Colonic mucosa (tissue), 4 donors: ENCODE data around the gene PAX4. TPM values are rescaled to one million over a fixed set of nuclear protein-coding genes. Genes with fewer than 3 reads are reported as not detected.

Experiments used
- DNase-seq: peaks from one replicate; pipeline ENCODE4 v3.0.0-alpha.2; 2020
- H3K27ac ChIP-seq: fragments of 200-600 bp; one replicate; pipeline ENCODE4 v1.8.0; 2021
- H3K27me3 ChIP-seq: fragments of 200-600 bp; one replicate; pipeline ENCODE4 v1.8.0; 2021
- H3K36me3 ChIP-seq: fragments of 200-600 bp; one replicate; pipeline ENCODE4 v1.8.0; 2021
- H3K4me1 ChIP-seq: fragments of 200-600 bp; one replicate; pipeline ENCODE4 v1.8.0; 2021; ENCODE audit warnings: mild to moderate bottlenecking
- H3K4me3 ChIP-seq: fragments of 200-600 bp; one replicate; pipeline ENCODE4 v1.8.0; 2021
- H3K9ac ChIP-seq, 2 donors: one replicate each; pipeline ENCODE4 v1.7.0; 2013; ENCODE audit warnings: control low read depth in 2 of 2, low read depth in 2 of 2, low read length in 2 of 2
- H3K9me3 ChIP-seq: fragments of 200-600 bp; one replicate; pipeline ENCODE4 v1.8.0; 2021
- CTCF ChIP-seq: fragments of 200-600 bp; IDR thresholded peaks from one replicate; pipeline ENCODE4 v1.8.0; 2022; ENCODE audit warnings: antibody characterized with exemption, mild to moderate bottlenecking
- intact Hi-C: fragments of 100-400 bp; cut with DNase I; formaldehyde crosslinking; loops from one replicate; pipeline ENCODE4 v1.14.1; 2022
- total RNA-seq, 2 donors: library from RNA; stranded (reverse); fragmentation: NEBNext Ultra II Directional in 1 of 2; extraction: Animal tissue kit (Norgen Biotek cat#: 25700) in 1 of 2; gene quantifications; one replicate each; pipeline ENCODE4 v1.2.1, GENCODE V29; 2021
- donor health status: healthy.
- donor health status: DM: no; HTN: no; CAD: no.
- donor health status: DM: no; HTN: no; CAD: no.

PAX4 gene
- total RNA-seq, 2 donors from 2014 or later = 0.67 to 0.88 TPM

GRCh38 chr7:127651556-127652332 lies 33.8 kb upstream of the PAX4 start, which contains the start of gene SND1:
TSS of gene SND1 (plus strand) at chr7:127652194. CDS start at chr7:127652374, 180 bp downstream.
- H3K9ac ChIP-seq = peak within 1 kb of the TSS; percentile 92 to 98
- DNase-seq = peak; percentile 99
- H3K9me3 ChIP-seq = no peaks in the 10 kb centered on the region
- no peaks in the 10 kb centered on the region for H3K36me3 ChIP-seq
- H3K27ac ChIP-seq = peak within 1 kb of the TSS; percentile 78
- no peaks in the 10 kb centered on the region for H3K4me1 ChIP-seq
- intact Hi-C loops = loop anchor here (5.0 kb wide), 1 partner anchor 59 kb away; the partner anchor contains the start of gene FSCN3
- TF ChIP-seq CTCF = no peak
- H3K4me3 ChIP-seq = peak within 1 kb of the TSS; percentile 95
- no peaks in the 10 kb centered on the region for H3K27me3 ChIP-seq

- Histone ChIP-seq H3K36me3 (no peaks in the 10 kb centered on the region), H3K9me3 (no peaks in the 10 kb centered on the region), H3K27ac (peak overlapping the region; percentile 78), H3K27me3 (no peaks in the 10 kb centered on the region), H3K9ac (peak overlapping the region; percentile 61 to 87), H3K4me1 (no peaks in the 10 kb centered on the region), H3K4me3 (peak overlapping the region; percentile 44)
- TF ChIP-seq CTCF = no peak
- DNase-seq = no peak
- intact Hi-C loops = loop anchor here (5.0 kb wide), 1 partner anchor 59 kb away; the partner anchor contains the start of gene FSCN3
Observed at GRCh38 chr7:127650847-127651555, 33.1 kb upstream of the PAX4 start.

- no peak for TF ChIP-seq CTCF
- no peak for DNase-seq
- H3K4me3 ChIP-seq = no peak overlapping the region
- H3K4me1 ChIP-seq = no peaks in the 10 kb centered on the region
- no peak overlapping the region for H3K9ac ChIP-seq
- no peaks in the 10 kb centered on the region for H3K36me3 ChIP-seq
- H3K27me3 ChIP-seq = no peaks in the 10 kb centered on the region
- H3K27ac ChIP-seq = no peak overlapping the region
- H3K9me3 ChIP-seq = no peaks in the 10 kb centered on the region
- intact Hi-C loops = no loop called here
Observed at GRCh38 chr7:127648986-127649385, 31.0 kb upstream of the PAX4 start.

- DNase-seq = no peak
- no peaks in the 10 kb centered on the region for H3K27me3 ChIP-seq
- no peak overlapping the region for H3K9ac ChIP-seq
- intact Hi-C loops = no loop called here
- H3K27ac ChIP-seq = no peak overlapping the region
- no peak overlapping the region for H3K4me3 ChIP-seq
- H3K36me3 ChIP-seq = no peaks in the 10 kb centered on the region
- no peaks in the 10 kb centered on the region for H3K4me1 ChIP-seq
- H3K9me3 ChIP-seq = no peaks in the 10 kb centered on the region
- TF ChIP-seq CTCF = no peak
Observed at GRCh38 chr7:127647636-127648035, 29.7 kb upstream of the PAX4 start.

GRCh38 chr7:127644484-127644883 lies 26.5 kb upstream of the PAX4 start:
- no peak for TF ChIP-seq CTCF
- H3K27ac ChIP-seq = no peak overlapping the region
- no peak overlapping the region for H3K9ac ChIP-seq
- no peaks in the 10 kb centered on the region for H3K27me3 ChIP-seq
- no peaks in the 10 kb centered on the region for H3K9me3 ChIP-seq
- H3K36me3 ChIP-seq = no peaks in the 10 kb centered on the region
- H3K4me3 ChIP-seq = no peak overlapping the region
- H3K4me1 ChIP-seq = no peaks in the 10 kb centered on the region
- no peak for DNase-seq
- intact Hi-C loops = no loop called here
